DND-41 (cell line): ENCODE results near the gene ARHGEF4.
"Not testable (repeated sequence)": the region's sequence is repeated elsewhere in the genome, so short reads cannot be mapped to it uniquely, and the experiment has no call there.

Experiments
- ATAC-seq: fragments of 200-7000 bp; cut with Tn5 transposase; 3 replicates; pipeline ENCODE4 v1.9.1; 2021; ENCODE audit warnings: low read depth; ENCODE audit not compliant: insufficient read depth
- DNase-seq: peaks from one replicate; pipeline ENCODE4 v3.0.0-alpha.2; 2020
- H2AFZ ChIP-seq: 2 replicates; pipeline ENCODE4 v1.6.0; 2012; ENCODE audit warnings: low read depth, low read length
- H3K27ac ChIP-seq: 2 replicates; pipeline ENCODE4 v1.5.1; 2012; ENCODE audit warnings: low read length, inconsistent platforms
- H3K27me3 ChIP-seq: fragments of 200-600 bp; sonication (generic); 2 replicates; pipeline ENCODE4 v1.6.0; 2012; ENCODE audit warnings: low read length, mild to moderate bottlenecking, inconsistent platforms; ENCODE audit not compliant: insufficient read depth, poor library complexity
- H3K36me3 ChIP-seq: 2 replicates; pipeline ENCODE4 v1.5.1; 2012; ENCODE audit warnings: low read length, inconsistent platforms; ENCODE audit not compliant: insufficient read depth
- H3K4me1 ChIP-seq: 2 replicates; pipeline ENCODE4 v1.5.1; 2012; ENCODE audit warnings: mild to moderate bottlenecking, low read length; ENCODE audit not compliant: insufficient read depth
- H3K4me2 ChIP-seq: 2 replicates; pipeline ENCODE4 v1.6.0; 2012; ENCODE audit warnings: mild to moderate bottlenecking, moderate library complexity, low read length, inconsistent platforms; ENCODE audit not compliant: insufficient read depth
- H3K4me3 ChIP-seq, 2 experiments: fragments of 200-600 bp in 1 of 2; shearing (Covaris generic) in 1 of 2; 2 replicates each; pipeline ENCODE4 v1.5.1; 2012 to 2016; ENCODE audit warnings: inconsistent platforms in 2 of 2, low read length in 2 of 2, mild to moderate bottlenecking in 2 of 2, low read depth in 1 of 2, moderate library complexity in 1 of 2
- H3K79me2 ChIP-seq: 2 replicates; pipeline ENCODE4 v1.6.0; 2012; ENCODE audit warnings: low read length, inconsistent platforms; ENCODE audit not compliant: insufficient read depth
- H3K9ac ChIP-seq: 2 replicates; pipeline ENCODE4 v1.6.0; 2012; ENCODE audit warnings: low read depth, mild to moderate bottlenecking, inconsistent platforms, low read length, moderate library complexity
- H3K9me3 ChIP-seq: 2 replicates; pipeline ENCODE4 v1.5.1; 2012; ENCODE audit warnings: low read length, moderate library complexity, mild to moderate bottlenecking, inconsistent platforms; ENCODE audit not compliant: insufficient read depth, severe bottlenecking
- H4K20me1 ChIP-seq: 2 replicates; pipeline ENCODE4 v1.6.0; 2012; ENCODE audit warnings: low read length; ENCODE audit not compliant: insufficient read depth
- CTCF ChIP-seq: IDR thresholded peaks from 2 replicates; pipeline ENCODE4 v1.5.1; 2012; ENCODE audit warnings: borderline replicate concordance, low read length, moderate library complexity, mild to moderate bottlenecking; ENCODE audit not compliant: poor library complexity, severe bottlenecking; ENCODE audit errors: extremely low read depth
- EZH2 ChIP-seq: IDR thresholded peaks from 3 replicates; pipeline ENCODE4 v1.6.1; 2012; ENCODE audit warnings: borderline replicate concordance, low read depth, mild to moderate bottlenecking, moderate library complexity, low read length, inconsistent platforms; ENCODE audit not compliant: severe bottlenecking

The ARHGEF4 gene

DNA sequence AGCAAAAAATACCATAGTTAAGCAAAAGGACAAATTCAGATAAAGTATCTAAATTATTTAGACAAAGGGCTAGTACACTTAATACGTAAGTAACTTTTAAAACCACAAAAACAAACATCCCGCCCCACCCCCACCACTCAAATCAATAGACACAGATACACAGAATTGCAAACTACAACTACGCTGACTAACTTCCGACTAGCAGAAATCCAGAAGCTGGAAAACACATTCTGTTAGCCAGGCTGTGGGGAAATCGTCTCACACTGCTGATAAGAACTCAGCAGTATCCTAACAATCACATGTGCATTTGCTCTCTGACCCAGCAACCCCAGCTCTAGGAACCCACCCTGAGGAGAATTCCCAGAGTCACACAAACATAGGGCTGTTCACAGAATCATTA, 240.0 kb downstream of the ARHGEF4 start:
- H3K27ac ChIP-seq, result no peak overlapping the region
- no peak overlapping the region for H2AFZ ChIP-seq
- no peak overlapping the region for H3K4me2 ChIP-seq
- DNase-seq (no peak), ATAC-seq (no peak)
- H3K27me3 ChIP-seq, result no peaks in the 10 kb centered on the region
- H4K20me1 ChIP-seq, result peaks cover 58% of the 10 kb centered on the region
- no peaks in the 10 kb centered on the region for H3K4me1 ChIP-seq
- H3K79me2 ChIP-seq, result peaks cover 93% of the 10 kb centered on the region
- H3K36me3 ChIP-seq, result peaks cover 93% of the 10 kb centered on the region
- no peak for TF ChIP-seq CTCF
- TF ChIP-seq EZH2, result no peak
- no peak overlapping the region for H3K4me3 ChIP-seq
- no peaks in the 10 kb centered on the region for H3K9me3 ChIP-seq
- no peak overlapping the region for H3K9ac ChIP-seq

DNA sequence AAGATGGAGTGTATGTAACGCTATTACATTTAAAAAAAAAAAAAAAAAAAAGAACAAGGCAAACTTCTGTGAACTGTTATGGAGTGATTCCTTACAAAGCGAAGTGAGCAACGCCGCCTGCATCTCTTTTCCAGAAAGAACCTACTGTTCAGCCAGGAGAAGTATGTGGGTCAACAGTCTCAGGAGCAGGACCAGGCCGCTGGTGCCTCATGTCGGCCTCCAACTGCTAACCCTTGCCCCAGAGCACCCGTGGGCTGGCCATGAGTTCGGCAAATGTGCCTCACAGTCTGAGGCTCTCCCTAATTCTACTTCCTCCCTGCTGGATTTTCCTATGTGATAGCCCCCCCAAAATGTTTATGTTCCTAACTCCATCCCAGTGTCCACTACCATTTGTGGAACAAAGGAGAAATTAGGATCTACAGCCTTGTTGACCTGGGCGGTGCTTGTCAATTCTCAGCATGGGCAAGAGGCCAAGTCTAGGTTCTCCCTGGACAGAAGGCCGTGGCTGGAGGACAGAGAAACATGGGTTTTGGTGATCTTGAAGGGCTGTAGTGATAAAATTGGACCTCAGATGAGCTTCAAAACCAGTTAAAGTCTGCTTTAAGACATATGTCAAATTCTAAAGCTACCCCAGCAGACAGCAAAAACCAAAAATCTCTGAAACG, 240.6 kb downstream of the ARHGEF4 start:
- TF ChIP-seq CTCF, result no peak
- no peak for TF ChIP-seq EZH2
- H3K36me3 ChIP-seq, result peaks cover 95% of the 10 kb centered on the region
- peaks cover 61% of the 10 kb centered on the region for H4K20me1 ChIP-seq
- no peaks in the 10 kb centered on the region for H3K27me3 ChIP-seq
- H3K79me2 ChIP-seq, result peaks cover 94% of the 10 kb centered on the region
- H3K4me1 ChIP-seq, result no peaks in the 10 kb centered on the region
- H3K4me2 ChIP-seq, result no peak overlapping the region
- H3K9ac ChIP-seq, result no peak overlapping the region
- no peak overlapping the region for H3K27ac ChIP-seq
- H3K4me3 ChIP-seq, result no peak overlapping the region
- H3K9me3 ChIP-seq, result no peaks in the 10 kb centered on the region
- no peak overlapping the region for H2AFZ ChIP-seq
- ATAC-seq (no peak), DNase-seq (no peak)

DNA sequence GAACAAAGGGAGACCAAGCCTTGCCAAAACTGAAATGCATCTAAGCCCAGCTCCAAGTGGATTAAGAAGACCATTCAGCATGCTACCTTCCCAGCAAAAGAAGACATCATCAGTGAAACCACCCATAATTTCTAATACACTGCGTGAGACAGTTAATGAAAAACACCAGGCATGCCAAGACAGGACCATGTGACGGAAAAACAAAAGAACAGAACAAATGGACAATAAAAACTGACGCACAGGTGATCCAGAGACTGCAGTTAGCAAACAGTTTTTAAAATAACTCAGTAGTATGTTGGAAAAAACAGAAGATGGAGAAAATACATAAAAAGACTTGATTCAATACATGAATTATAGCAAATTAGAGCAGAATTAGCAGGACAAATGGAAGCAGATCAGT, 241.3 kb downstream of the ARHGEF4 start:
- no peaks in the 10 kb centered on the region for H3K4me1 ChIP-seq
- H4K20me1 ChIP-seq, result peaks cover 63% of the 10 kb centered on the region
- peaks cover 96% of the 10 kb centered on the region for H3K36me3 ChIP-seq
- no peak overlapping the region for H3K4me2 ChIP-seq
- H3K79me2 ChIP-seq, result peaks cover 94% of the 10 kb centered on the region
- H3K27ac ChIP-seq, result no peak overlapping the region
- TF ChIP-seq CTCF, result no peak
- TF ChIP-seq EZH2, result no peak
- no peak overlapping the region for H3K4me3 ChIP-seq
- DNase-seq (no peak), ATAC-seq (no peak)
- H2AFZ ChIP-seq, result no peak overlapping the region
- no peak overlapping the region for H3K9ac ChIP-seq
- H3K27me3 ChIP-seq, result no peaks in the 10 kb centered on the region
- no peaks in the 10 kb centered on the region for H3K9me3 ChIP-seq

DNA sequence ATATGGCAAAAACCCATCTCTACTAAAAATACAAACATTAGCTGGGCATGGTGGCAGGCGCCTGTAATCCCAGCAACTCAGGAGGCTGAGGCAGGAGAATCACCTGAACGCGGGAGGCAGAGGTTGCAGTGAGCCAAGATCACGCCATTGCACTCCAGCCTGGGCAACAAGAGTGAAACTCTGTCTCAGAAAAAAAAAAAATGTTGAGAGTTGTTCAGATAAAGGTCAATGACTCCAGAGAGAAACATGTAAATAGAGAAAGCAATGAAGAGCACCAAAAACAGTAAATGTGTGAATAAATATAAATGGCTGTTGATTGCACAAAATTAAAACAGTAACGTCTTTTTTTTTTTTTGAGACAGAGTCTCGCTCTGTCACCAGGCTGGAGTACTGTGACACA, 243.2 kb downstream of the ARHGEF4 start:
- not testable (repeated sequence) for H3K9me3 ChIP-seq, H3K4me1 ChIP-seq, H3K9ac ChIP-seq, DNase-seq, H3K4me3 ChIP-seq, ATAC-seq, H3K4me2 ChIP-seq, H2AFZ ChIP-seq, H3K27ac ChIP-seq, H3K27me3 ChIP-seq
- Histone ChIP-seq H3K79me2 (peaks cover 93% of the 10 kb centered on the region), H4K20me1 (peaks cover 63% of the 10 kb centered on the region), H3K36me3 (peaks cover 88% of the 10 kb centered on the region)
